ENCODE results near the gene RAI1.

Gene RAI1

DNA sequence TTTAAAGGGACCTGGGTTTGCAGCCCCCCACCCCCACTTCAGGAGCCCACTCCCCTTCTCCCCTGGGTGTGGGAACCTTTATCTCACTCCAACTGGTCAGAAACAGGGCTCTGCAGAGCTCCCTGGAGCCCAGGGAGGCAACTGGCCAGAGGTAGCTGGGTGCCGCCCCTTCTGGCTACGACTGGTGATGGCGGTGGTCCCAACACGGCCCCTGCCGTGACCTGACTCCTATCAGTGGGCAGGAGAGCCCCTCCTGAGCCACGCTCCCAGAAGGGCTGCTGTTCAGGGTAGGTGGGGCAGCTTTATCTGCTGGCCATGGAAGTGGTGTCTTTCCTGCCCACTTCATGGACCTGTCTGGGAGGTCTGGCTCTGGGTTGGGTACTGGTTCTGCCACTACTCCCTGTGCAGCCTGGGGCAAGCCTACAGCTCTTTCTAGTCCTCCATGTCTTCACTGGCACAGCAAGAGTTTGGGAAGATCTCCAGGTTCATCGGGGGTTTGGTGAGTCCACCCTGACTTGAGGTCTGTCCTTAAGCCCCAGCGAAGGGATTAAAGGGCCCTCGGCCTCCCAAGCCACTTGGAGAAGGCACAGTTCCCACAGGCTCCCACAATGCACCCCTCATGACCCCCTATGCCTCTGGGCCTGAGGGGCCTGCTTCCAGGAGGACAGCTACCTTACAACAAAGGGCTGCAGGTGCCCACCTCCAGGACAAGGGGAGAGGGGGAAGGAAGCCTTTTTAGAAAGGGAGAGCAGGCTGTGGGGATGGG lies 161.0 kb downstream of the RAI1 start:
- no peaks in the 10 kb centered on the region for H3K27me3 ChIP-seq (ENCODE audit: control insufficient read depth, insufficient read depth, low read length)
- no peaks in the 10 kb centered on the region for H3K9me3 ChIP-seq (ENCODE audit: control insufficient read depth, insufficient read depth, low read length)
- no CpG with 5 or more reads among the region's 9 CpGs for WGBS (ENCODE audit: insufficient coverage, insufficient read length)
- no peak overlapping the region for H3K27ac ChIP-seq (ENCODE audit: low read length)
- no peak for DNase-seq (ENCODE audit: low read depth, low spot score)
- H3K36me3 ChIP-seq (ENCODE audit: control insufficient read depth, insufficient read depth, low read length) = no peaks in the 10 kb centered on the region; the same call in 1 of the 2 replicates
- H3K4me3 ChIP-seq (ENCODE audit: low read length) = no peak overlapping the region
- peaks cover 21% of the 10 kb centered on the region; the same call in 1 of the 2 replicates for H3K4me1 ChIP-seq (ENCODE audit: control insufficient read depth, insufficient read depth, low read length)

DNA sequence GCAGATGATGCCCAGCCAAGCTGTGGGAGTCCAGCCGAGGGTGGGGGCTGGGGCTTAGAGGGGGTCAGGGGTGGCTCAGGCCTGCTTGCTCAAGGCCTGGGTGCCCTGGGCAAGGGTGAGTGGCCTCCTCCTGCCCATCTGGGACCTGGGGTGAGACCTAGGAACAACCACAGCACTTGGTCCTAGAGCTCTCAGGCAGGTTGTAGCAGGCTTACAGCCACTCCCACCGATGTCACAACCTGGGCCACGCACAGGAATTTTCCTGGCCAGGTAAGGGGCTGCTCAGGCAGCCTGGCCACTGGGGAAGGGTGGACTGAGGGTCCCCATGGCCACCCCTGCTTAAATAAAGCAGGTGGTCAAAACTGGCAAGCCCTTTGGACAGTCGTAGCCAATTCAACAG lies 161.8 kb downstream of the RAI1 start:
- Histone ChIP-seq H3K36me3 (ENCODE audit: control insufficient read depth, insufficient read depth, low read length) (no peaks in the 10 kb centered on the region; the same call in 1 of the 2 replicates), H3K27me3 (ENCODE audit: control insufficient read depth, insufficient read depth, low read length) (no peaks in the 10 kb centered on the region), H3K4me3 (ENCODE audit: low read length) (no peak overlapping the region), H3K27ac (ENCODE audit: low read length) (no peak overlapping the region), H3K9me3 (ENCODE audit: control insufficient read depth, insufficient read depth, low read length) (no peaks in the 10 kb centered on the region), H3K4me1 (ENCODE audit: control insufficient read depth, insufficient read depth, low read length) (peaks cover 15% of the 10 kb centered on the region; the same call in 1 of the 2 replicates)
- no peak for DNase-seq (ENCODE audit: low read depth, low spot score)
- no CpG with 5 or more reads among the region's 4 CpGs for WGBS (ENCODE audit: insufficient coverage, insufficient read length)

DNA sequence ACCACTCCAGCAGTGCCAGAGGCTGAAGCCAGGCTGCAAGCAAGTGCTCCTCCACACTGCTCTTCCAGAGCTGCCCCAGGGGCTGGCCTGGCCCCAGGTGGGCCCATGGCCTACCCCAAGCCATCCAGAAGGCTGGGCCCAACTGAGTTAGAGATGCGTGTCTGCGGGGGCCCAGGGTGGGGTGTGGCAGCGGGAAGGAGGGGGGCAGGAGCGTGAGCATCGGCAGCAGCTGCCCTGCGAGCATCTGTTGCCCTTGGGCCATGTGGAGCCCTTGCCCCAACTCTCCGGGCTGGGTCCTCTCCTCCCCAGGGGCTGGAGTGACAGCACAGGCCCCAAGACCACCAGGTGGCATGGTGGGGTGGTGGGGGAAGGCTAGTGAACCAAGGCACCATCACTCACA lies 162.8 kb downstream of the RAI1 start:
- no peaks in the 10 kb centered on the region for H3K9me3 ChIP-seq (ENCODE audit: control insufficient read depth, insufficient read depth, low read length)
- no peak for DNase-seq (ENCODE audit: low read depth, low spot score)
- no peaks in the 10 kb centered on the region for H3K27me3 ChIP-seq (ENCODE audit: control insufficient read depth, insufficient read depth, low read length)
- WGBS (ENCODE audit: insufficient coverage, insufficient read length) = no CpG with 5 or more reads among the region's 7 CpGs
- peaks cover 14% of the 10 kb centered on the region; the same call in 1 of the 2 replicates for H3K4me1 ChIP-seq (ENCODE audit: control insufficient read depth, insufficient read depth, low read length)
- H3K4me3 ChIP-seq (ENCODE audit: low read length) = no peak overlapping the region
- H3K27ac ChIP-seq (ENCODE audit: low read length) = no peak overlapping the region
- no peaks in the 10 kb centered on the region; the same call in 1 of the 2 replicates for H3K36me3 ChIP-seq (ENCODE audit: control insufficient read depth, insufficient read depth, low read length)

DNA sequence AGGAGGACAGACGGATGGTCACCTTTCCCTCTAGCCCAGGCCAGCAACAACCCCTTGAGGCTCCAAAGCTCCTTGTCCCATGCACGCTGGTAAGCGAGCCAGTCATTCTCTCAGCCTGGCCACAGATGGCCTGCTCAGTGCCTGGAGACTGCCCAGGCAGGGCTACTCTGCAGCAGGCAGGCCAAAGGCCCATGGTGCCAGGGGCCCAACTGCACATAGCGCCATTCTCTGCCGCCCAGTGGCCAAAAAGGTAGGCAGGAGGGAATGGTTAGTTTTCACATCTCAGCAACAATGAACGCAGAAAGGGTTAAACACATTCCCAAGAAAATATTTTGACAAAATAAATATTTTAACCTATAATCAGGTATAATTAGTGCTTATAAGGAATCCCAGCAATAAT lies 163.2 kb downstream of the RAI1 start:
- H3K27me3 ChIP-seq (ENCODE audit: control insufficient read depth, insufficient read depth, low read length) = no peaks in the 10 kb centered on the region
- H3K36me3 ChIP-seq (ENCODE audit: control insufficient read depth, insufficient read depth, low read length) = no peaks in the 10 kb centered on the region; the same call in 1 of the 2 replicates
- H3K4me3 ChIP-seq (ENCODE audit: low read length) = no peak overlapping the region
- H3K27ac ChIP-seq (ENCODE audit: low read length) = no peak overlapping the region
- no peak for DNase-seq (ENCODE audit: low read depth, low spot score)
- H3K9me3 ChIP-seq (ENCODE audit: control insufficient read depth, insufficient read depth, low read length) = no peaks in the 10 kb centered on the region
- WGBS (ENCODE audit: insufficient coverage, insufficient read length) = no CpG with 5 or more reads among the region's 6 CpGs
- peaks cover 12% of the 10 kb centered on the region; the same call in 1 of the 2 replicates for H3K4me1 ChIP-seq (ENCODE audit: control insufficient read depth, insufficient read depth, low read length)

DNA sequence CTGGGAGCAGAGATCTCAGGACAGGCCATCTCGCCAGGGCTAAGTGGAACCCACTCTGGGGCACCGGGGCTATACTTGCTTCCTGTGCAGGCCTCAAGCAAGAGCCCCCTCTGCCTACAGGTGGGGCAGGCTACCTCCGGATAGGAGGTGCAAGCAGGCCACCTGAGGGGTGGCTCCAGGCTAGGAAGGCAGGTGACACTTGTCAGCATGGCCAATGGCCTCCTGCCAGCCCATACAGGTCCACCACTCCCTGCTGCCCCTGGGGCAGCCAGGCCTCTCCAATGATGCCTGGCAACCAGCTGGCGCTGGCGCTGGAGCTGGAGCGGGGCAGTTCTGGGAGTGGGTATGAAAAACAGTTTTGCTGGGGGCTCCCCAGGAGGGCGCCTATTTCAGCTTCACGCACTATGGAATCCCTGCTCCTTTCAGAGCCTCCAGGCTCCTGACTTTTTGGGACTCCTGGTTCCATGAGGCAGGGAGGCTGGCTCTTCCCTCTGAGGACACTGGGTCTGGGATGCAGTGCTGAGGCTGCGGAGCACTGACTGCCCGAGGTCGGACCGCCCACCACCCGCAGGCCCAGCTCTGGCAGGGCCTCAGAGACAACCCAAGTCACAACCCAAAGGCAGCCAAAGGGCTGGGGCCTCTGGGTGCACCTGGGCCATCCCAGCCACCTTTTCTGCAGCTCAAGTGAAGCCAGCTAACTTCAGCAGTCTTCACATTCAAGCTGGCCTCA lies 164.0 kb downstream of the RAI1 start:
- no peak for DNase-seq (ENCODE audit: low read depth, low spot score)
- H3K9me3 ChIP-seq (ENCODE audit: control insufficient read depth, insufficient read depth, low read length) = no peaks in the 10 kb centered on the region
- no CpG with 5 or more reads among the region's 13 CpGs for WGBS (ENCODE audit: insufficient coverage, insufficient read length)
- no peak overlapping the region for H3K4me3 ChIP-seq (ENCODE audit: low read length)
- H3K36me3 ChIP-seq (ENCODE audit: control insufficient read depth, insufficient read depth, low read length) = no peaks in the 10 kb centered on the region; the same call in 1 of the 2 replicates
- peaks cover 10% of the 10 kb centered on the region; the same call in 1 of the 2 replicates for H3K4me1 ChIP-seq (ENCODE audit: control insufficient read depth, insufficient read depth, low read length)
- H3K27ac ChIP-seq (ENCODE audit: low read length) = no peak overlapping the region
- H3K27me3 ChIP-seq (ENCODE audit: control insufficient read depth, insufficient read depth, low read length) = no peaks in the 10 kb centered on the region

DNA sequence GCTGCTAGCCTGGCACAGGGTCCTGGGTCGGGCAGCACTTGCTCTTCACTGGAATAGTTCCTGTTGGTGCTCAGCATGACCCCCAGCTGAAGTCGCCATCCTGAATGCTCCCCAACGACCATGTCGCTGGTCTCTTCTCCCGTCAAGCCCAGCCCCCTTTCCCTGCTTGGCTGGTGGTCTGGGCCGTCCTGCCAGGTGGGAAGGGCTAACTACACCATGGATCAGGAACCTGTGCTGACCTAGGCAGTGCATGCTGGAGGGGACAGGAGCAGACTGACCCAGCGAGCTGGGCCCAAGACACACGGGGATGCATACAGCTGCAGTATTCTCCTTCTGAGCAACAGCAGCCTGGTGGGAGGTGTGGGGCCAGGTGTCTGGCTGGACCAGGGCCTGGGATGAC lies 164.7 kb downstream of the RAI1 start:
- H3K27me3 ChIP-seq (ENCODE audit: control insufficient read depth, insufficient read depth, low read length) = no peaks in the 10 kb centered on the region
- WGBS (ENCODE audit: insufficient coverage, insufficient read length) = no CpG with 5 or more reads among the region's 8 CpGs
- H3K27ac ChIP-seq (ENCODE audit: low read length) = no peak overlapping the region
- peaks cover 6% of the 10 kb centered on the region; the same call in 1 of the 2 replicates for H3K4me1 ChIP-seq (ENCODE audit: control insufficient read depth, insufficient read depth, low read length)
- no peak for DNase-seq (ENCODE audit: low read depth, low spot score)
- H3K36me3 ChIP-seq (ENCODE audit: control insufficient read depth, insufficient read depth, low read length) = no peaks in the 10 kb centered on the region; the same call in 1 of the 2 replicates
- H3K9me3 ChIP-seq (ENCODE audit: control insufficient read depth, insufficient read depth, low read length) = no peaks in the 10 kb centered on the region
- no peak overlapping the region for H3K4me3 ChIP-seq (ENCODE audit: low read length)

DNA sequence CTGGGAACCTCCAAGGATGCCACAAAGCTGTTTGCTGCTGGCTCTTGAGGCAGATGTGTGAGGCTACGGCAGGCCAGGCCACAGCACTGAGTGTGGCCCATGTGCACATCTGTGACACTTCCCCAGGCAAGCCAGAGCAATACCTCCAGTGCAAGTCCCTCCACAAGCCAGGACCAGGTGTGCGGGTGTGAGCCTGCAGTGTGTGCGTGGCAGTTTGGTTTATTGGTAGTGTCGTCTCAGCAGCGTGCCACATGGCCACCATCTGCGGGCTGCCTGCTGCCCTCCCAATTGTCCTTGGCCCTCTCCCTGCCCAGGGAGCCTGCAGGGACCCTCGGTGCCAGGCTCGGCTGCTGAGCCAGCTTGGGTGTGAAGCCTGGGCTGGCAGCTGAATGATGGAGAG lies 165.4 kb downstream of the RAI1 start:
- H3K36me3 ChIP-seq (ENCODE audit: control insufficient read depth, insufficient read depth, low read length) = no peaks in the 10 kb centered on the region; the same call in 1 of the 2 replicates
- H3K9me3 ChIP-seq (ENCODE audit: control insufficient read depth, insufficient read depth, low read length) = no peaks in the 10 kb centered on the region
- WGBS (ENCODE audit: insufficient coverage, insufficient read length) = no CpG with 5 or more reads among the region's 8 CpGs
- H3K27me3 ChIP-seq (ENCODE audit: control insufficient read depth, insufficient read depth, low read length) = no peaks in the 10 kb centered on the region
- H3K27ac ChIP-seq (ENCODE audit: low read length) = no peak overlapping the region
- H3K4me1 ChIP-seq (ENCODE audit: control insufficient read depth, insufficient read depth, low read length) = peaks cover 3% of the 10 kb centered on the region; the same call in 1 of the 2 replicates
- H3K4me3 ChIP-seq (ENCODE audit: low read length) = no peak overlapping the region
- no peak for DNase-seq (ENCODE audit: low read depth, low spot score)

DNA sequence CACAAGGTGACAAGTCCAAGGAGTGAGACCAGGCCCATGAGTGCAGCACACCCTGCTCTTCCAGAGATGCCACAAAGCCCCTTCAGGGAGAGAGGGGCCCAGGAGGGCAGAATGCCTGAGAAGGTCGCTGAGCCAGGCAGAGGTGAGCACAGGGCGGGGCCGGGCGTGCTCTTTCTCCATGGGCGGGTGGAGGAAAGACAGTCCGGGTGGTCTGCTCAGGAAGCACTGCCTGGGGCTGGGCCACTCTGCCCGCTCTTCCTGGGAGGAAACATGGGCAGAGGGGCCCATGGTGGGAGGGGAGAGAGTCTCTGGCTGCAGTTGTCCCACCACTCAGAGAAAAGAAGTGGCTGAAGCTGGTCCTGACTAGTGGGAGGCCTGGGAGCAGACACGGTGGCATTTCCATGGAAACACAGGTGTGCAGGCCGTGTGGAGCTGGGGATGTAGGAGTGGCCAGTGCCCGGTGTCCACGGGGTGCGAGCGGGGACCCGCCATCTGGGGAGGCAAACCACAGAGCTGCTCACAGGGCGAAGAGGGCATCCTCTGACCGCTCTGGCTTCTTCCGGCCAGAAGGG lies 165.9 kb downstream of the RAI1 start:
- Histone ChIP-seq H3K4me1 (ENCODE audit: control insufficient read depth, insufficient read depth, low read length) (peaks cover 3% of the 10 kb centered on the region; the same call in 1 of the 2 replicates), H3K27me3 (ENCODE audit: control insufficient read depth, insufficient read depth, low read length) (no peaks in the 10 kb centered on the region), H3K36me3 (ENCODE audit: control insufficient read depth, insufficient read depth, low read length) (no peaks in the 10 kb centered on the region; the same call in 1 of the 2 replicates), H3K9me3 (ENCODE audit: control insufficient read depth, insufficient read depth, low read length) (no peaks in the 10 kb centered on the region), H3K4me3 (ENCODE audit: low read length) (no peak overlapping the region), H3K27ac (ENCODE audit: low read length) (no peak overlapping the region)
- no CpG with 5 or more reads among the region's 17 CpGs for WGBS (ENCODE audit: insufficient coverage, insufficient read length)
- DNase-seq (ENCODE audit: low read depth, low spot score) = no peak

DNA sequence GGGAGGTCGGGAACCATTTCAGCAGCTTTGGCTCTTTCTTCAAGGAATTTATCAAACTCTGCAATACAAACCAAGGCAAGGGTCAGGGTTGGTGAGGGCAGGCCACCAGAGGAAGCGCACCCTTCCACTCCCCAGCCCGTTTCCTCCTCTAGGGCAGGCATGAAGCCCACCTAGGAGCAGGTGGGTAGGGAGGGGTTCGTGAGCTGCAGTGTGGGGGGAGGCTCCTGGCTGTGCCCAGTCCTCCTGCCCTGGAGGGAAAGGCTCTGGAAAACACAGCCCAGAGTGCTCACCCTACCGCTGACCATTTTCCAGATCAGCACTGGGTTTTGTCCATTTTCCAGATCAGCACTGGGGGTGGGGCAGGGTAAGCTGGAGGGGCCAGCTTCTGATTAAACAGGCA lies 166.5 kb downstream of the RAI1 start:
- Histone ChIP-seq H3K9me3 (ENCODE audit: control insufficient read depth, insufficient read depth, low read length) (no peaks in the 10 kb centered on the region), H3K36me3 (ENCODE audit: control insufficient read depth, insufficient read depth, low read length) (no peaks in the 10 kb centered on the region; the same call in 1 of the 2 replicates), H3K27me3 (ENCODE audit: control insufficient read depth, insufficient read depth, low read length) (no peaks in the 10 kb centered on the region), H3K4me1 (ENCODE audit: control insufficient read depth, insufficient read depth, low read length) (peaks cover 3% of the 10 kb centered on the region; the same call in 1 of the 2 replicates), H3K4me3 (ENCODE audit: low read length) (no peak overlapping the region), H3K27ac (ENCODE audit: low read length) (no peak overlapping the region)
- DNase-seq (ENCODE audit: low read depth, low spot score) = no peak
- no CpG with 5 or more reads among the region's 5 CpGs for WGBS (ENCODE audit: insufficient coverage, insufficient read length)
